Kidney (tissue), 14 donors: Measurements from ENCODE around the gene MEIKIN. TPM values are rescaled to one million over a fixed set of nuclear protein-coding genes. Genes with fewer than 3 reads are reported as not detected.
A peak's percentile ranks its signal among the peaks of the same experiment; 100 is the strongest.

Source experiments
- DNase-seq, 5 donors: peaks; one replicate each; pipeline ENCODE4 v3.0.0-alpha.2; 2013 to 2020
- FAIRE-seq: peaks from 2 replicates; lab custom pipeline; 2012; peaks lifted over from hg19 to GRCh38; lab: Jason Lieb, UNC
- H3K27ac ChIP-seq, 2 donors: one replicate each; pipeline ENCODE4 v1.7.0; 2013; ENCODE audit warnings: low read depth in 2 of 2, low read length in 2 of 2, inconsistent platforms in 1 of 2
- H3K27me3 ChIP-seq: one replicate; pipeline ENCODE4 v1.7.1; 2013; ENCODE audit warnings: low read length, inconsistent platforms; ENCODE audit not compliant: control insufficient read depth, insufficient read depth
- H3K36me3 ChIP-seq, 3 donors: one replicate each; pipeline versions ENCODE4 v1.7.0 to v1.7.1; 2013; ENCODE audit warnings: low read length in 3 of 3, control low read depth in 1 of 3, inconsistent platforms in 1 of 3; ENCODE audit not compliant: insufficient read depth in 3 of 3, control insufficient read depth in 2 of 3
- H3K4me1 ChIP-seq, 3 donors: one replicate each; pipeline versions ENCODE4 v1.7.0 to v1.7.1; 2013; ENCODE audit warnings: low read length in 3 of 3, inconsistent platforms in 1 of 3, low read depth in 1 of 3; ENCODE audit not compliant: control insufficient read depth in 2 of 3, insufficient read depth in 2 of 3
- H3K4me3 ChIP-seq, 3 donors: one replicate each; pipeline versions ENCODE4 v1.7.0 to v1.8.1; 2013; ENCODE audit warnings: low read length in 3 of 3, control low read depth in 1 of 3, inconsistent platforms in 1 of 3
- H3K9ac ChIP-seq, 3 donors: one replicate each; pipeline versions ENCODE4 v1.7.0 to v1.7.1; 2013; ENCODE audit warnings: low read length in 3 of 3, control low read depth in 1 of 3, inconsistent platforms in 1 of 3
- H3K9me3 ChIP-seq, 3 donors: one replicate each; pipeline versions ENCODE4 v1.7.0 to v1.7.1; 2013; ENCODE audit warnings: low read length in 3 of 3, control low read depth in 1 of 3, inconsistent platforms in 1 of 3; ENCODE audit not compliant: control insufficient read depth in 2 of 3, insufficient read depth in 1 of 3
- intact Hi-C: fragments of 100-400 bp; cut with DNase I; formaldehyde crosslinking; loops from one replicate; pipeline ENCODE4 v1.11.1; 2022
- polyA plus RNA-seq: library from polyadenylated mRNA; stranded (reverse); fragments of 350-450 nt; fragmentation: Illumina TruSeq; extraction: RNeasy Lipid Tissue Mini Kit (QIAGEN cat#74804); gene quantifications from one replicate; pipeline ENCODE4 v1.2.3, GENCODE V29; 2014; ENCODE audit warnings: low read depth, low replicate concordance; ENCODE audit not compliant: insufficient read depth
- total RNA-seq: library from RNA; stranded (reverse); fragmentation: NEBNext Ultra II Directional; extraction: Animal tissue kit (Norgen Biotek cat#: 25700); gene quantifications from one replicate; pipeline ENCODE4 v1.2.1, GENCODE V29; 2021
- TF ChIP-seq, protein P1 (sequence below): IDR thresholded peaks from 3 replicates; pipeline ENCODE4 v1.5.1; 2012; ENCODE audit warnings: mild to moderate bottlenecking, moderate library complexity, borderline replicate concordance; ENCODE audit not compliant: insufficient read depth; ENCODE audit errors: extremely low read depth
- donor health status: control.
- donor health status: control.
- donor health status: control.
- donor health status: control.
- donor health status: control.
- donor health status: DM: yes; HTN: yes; CAD: no.
- donor health status: Normal renal cell carcinoma (clear cell type).

Gene MEIKIN
- total and polyA plus RNA-seq, 2 donors from 2014 or later: 0.63 TPM; not detected in 1

DNA sequence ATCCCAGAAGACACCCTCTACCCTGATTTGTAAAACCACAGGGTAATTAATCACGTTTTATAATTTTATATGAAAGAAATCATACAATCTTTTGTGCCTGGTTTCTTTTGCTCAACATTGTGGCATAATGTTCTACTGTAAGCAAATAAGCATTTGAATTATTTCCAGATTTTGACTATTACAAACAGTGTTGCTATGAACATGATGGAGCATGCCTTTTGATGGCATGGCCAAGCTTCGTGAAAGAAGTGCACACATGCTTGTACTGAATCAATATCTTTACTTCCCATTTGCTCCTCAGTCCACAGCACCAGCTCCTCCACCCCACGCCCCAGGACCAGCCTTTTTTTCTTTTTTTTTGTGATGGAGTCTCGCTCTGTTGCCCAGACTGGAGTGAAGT, 36.1 kb upstream of the MEIKIN start:
- no peak overlapping the region for H3K27ac ChIP-seq
- FAIRE-seq: no peak

DNA sequence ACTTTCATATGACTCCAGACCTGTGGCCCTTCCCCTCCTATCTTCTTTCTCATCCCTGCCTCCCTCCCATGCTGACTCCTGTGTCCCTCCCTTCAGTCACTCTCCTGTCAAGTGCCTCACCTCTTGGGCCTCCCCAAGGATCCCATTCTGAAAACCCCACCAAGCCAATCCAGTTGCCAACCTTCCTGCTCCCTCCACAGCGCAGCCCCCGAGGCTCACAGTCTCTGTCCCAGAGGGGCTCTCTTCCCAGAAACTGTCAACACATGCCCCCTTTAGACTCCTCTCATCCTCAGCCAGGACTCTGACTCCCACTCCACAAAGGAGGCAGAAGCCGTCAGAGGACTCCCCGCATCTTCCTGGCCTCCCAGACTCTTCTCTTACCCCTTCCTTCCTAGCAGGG, 35.2 kb upstream of the MEIKIN start:
- Histone ChIP-seq H3K36me3 (no peaks in the 10 kb centered on the region), H3K27me3 (no peaks in the 10 kb centered on the region), H3K4me3 (no peak overlapping the region), H3K9ac (no peak overlapping the region), H3K4me1 (no peaks in the 10 kb centered on the region), H3K27ac (no peak overlapping the region), H3K9me3 (no peaks in the 10 kb centered on the region)
- TF ChIP-seq, protein P1, sequence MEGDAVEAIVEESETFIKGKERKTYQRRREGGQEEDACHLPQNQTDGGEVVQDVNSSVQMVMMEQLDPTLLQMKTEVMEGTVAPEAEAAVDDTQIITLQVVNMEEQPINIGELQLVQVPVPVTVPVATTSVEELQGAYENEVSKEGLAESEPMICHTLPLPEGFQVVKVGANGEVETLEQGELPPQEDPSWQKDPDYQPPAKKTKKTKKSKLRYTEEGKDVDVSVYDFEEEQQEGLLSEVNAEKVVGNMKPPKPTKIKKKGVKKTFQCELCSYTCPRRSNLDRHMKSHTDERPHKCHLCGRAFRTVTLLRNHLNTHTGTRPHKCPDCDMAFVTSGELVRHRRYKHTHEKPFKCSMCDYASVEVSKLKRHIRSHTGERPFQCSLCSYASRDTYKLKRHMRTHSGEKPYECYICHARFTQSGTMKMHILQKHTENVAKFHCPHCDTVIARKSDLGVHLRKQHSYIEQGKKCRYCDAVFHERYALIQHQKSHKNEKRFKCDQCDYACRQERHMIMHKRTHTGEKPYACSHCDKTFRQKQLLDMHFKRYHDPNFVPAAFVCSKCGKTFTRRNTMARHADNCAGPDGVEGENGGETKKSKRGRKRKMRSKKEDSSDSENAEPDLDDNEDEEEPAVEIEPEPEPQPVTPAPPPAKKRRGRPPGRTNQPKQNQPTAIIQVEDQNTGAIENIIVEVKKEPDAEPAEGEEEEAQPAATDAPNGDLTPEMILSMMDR: no peak
- DNase-seq (peak in 2 of 5 donors; percentile 23 to 39), FAIRE-seq (no peak)
- intact Hi-C loops: no loop called here

More for the DNA sequence above, 36.1 kb upstream of the MEIKIN start:
- Histone ChIP-seq H3K4me3 (no peak overlapping the region), H3K36me3 (no peaks in the 10 kb centered on the region), H3K27me3 (no peaks in the 10 kb centered on the region), H3K9me3 (no peaks in the 10 kb centered on the region), H3K9ac (no peak overlapping the region), H3K4me1 (no peaks in the 10 kb centered on the region)
- TF ChIP-seq, protein P1: no peak
- peak in 1 of 5 donors; percentile 6 for DNase-seq
- intact Hi-C loops: no loop called here

DNA sequence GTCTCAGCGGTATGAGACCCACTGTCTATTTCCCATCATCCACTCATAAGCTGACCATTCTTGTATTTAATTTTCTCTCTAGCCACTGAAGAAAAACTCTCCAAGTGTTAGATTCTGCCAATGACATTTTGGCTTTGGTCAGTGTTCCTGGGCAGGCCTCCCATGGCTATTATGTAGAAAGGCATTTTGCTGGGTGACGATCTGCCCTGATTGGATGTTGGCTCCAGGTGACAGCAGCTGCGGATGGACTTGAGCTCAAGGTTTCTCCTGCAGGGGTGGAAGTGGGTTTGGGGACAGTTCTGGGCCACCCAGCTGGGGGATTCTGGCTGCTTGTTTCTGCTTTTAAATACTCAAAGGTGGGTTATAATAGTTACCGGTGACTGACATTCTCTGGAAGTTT, 34.4 kb upstream of the MEIKIN start:
- no peak for FAIRE-seq
- Histone ChIP-seq H3K27me3 (no peaks in the 10 kb centered on the region), H3K4me1 (no peaks in the 10 kb centered on the region), H3K9me3 (no peaks in the 10 kb centered on the region), H3K27ac (no peak overlapping the region), H3K36me3 (no peaks in the 10 kb centered on the region), H3K9ac (no peak overlapping the region), H3K4me3 (no peak overlapping the region)
- intact Hi-C loops: no loop called here
- peak in 2 of 5 donors; percentile 4 to 15 for DNase-seq
- TF ChIP-seq, protein P1: no peak

DNA sequence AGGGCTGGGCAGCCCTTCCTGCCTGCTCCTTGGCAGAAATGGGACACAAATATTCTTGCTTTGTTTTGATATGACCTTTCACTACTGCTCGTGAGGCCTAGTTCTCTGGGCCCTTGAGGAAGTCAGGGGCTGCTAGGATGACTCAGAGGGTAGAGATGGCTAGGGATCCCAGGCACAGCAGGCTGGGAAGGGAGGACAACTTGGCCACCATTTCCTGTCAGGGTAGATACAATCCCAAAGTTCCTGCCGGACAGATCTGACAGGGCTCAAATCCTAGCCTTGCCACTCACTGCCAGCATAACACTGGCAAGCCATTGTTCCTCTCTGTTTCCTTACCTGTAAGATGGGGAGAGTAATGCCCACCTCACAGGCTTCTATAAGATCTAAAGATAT, 31.7 kb upstream of the MEIKIN start:
- H3K36me3 ChIP-seq: no peaks in the 10 kb centered on the region
- no peak overlapping the region for H3K9ac ChIP-seq
- DNase-seq (peak in 1 of 5 donors; percentile 29), FAIRE-seq (no peak)
- H3K4me3 ChIP-seq: no peak overlapping the region
- no peaks in the 10 kb centered on the region for H3K4me1 ChIP-seq
- intact Hi-C loops: no loop called here
- no peaks in the 10 kb centered on the region for H3K9me3 ChIP-seq
- no peaks in the 10 kb centered on the region for H3K27me3 ChIP-seq
- TF ChIP-seq, protein P1: no peak
- H3K27ac ChIP-seq: no peak overlapping the region
